Parathyroid adenoma (tissue), 2 donors: ENCODE results near the gene FBXL13.
"Not testable (repeated sequence)": the region's sequence is repeated elsewhere in the genome, so short reads cannot be mapped to it uniquely, and the experiment has no call there.

Experiments
- H2AFZ ChIP-seq: fragments of 300-600 bp; sonication (generic); one replicate; pipeline ENCODE4 v1.7.0; 2017; ENCODE audit warnings: antibody characterized with exemption, mild to moderate bottlenecking
- H3K27ac ChIP-seq: fragments of 300-600 bp; sonication (generic); one replicate; pipeline ENCODE4 v1.7.0; 2017
- H3K27me3 ChIP-seq: fragments of 300-600 bp; sonication (generic); one replicate; pipeline ENCODE4 v1.7.0; 2017; ENCODE audit warnings: low read length; ENCODE audit not compliant: control insufficient read depth, insufficient read depth
- H3K36me3 ChIP-seq: fragments of 300-600 bp; sonication (generic); one replicate; pipeline ENCODE4 v1.7.0; 2017; ENCODE audit warnings: low read length; ENCODE audit not compliant: control insufficient read depth, insufficient read depth
- H3K4me1 ChIP-seq: fragments of 300-600 bp; sonication (generic); one replicate; pipeline ENCODE4 v1.7.0; 2017; ENCODE audit warnings: control low read depth
- H3K4me2 ChIP-seq: fragments of 300-600 bp; sonication (generic); one replicate; pipeline ENCODE4 v1.7.0; 2017; ENCODE audit warnings: low read length
- H3K4me3 ChIP-seq: fragments of 300-600 bp; sonication (generic); one replicate; pipeline ENCODE4 v1.7.0; 2017; ENCODE audit warnings: low read depth, low read length
- H3K79me2 ChIP-seq: fragments of 300-600 bp; sonication (generic); one replicate; pipeline ENCODE4 v1.7.0; 2017; ENCODE audit warnings: control low read depth
- H3K9ac ChIP-seq: fragments of 300-600 bp; sonication (generic); one replicate; pipeline ENCODE4 v1.7.0; 2017; ENCODE audit warnings: mild to moderate bottlenecking
- H3K9me3 ChIP-seq: fragments of 300-600 bp; sonication (generic); one replicate; pipeline ENCODE4 v1.7.0; 2017; ENCODE audit warnings: low read length; ENCODE audit not compliant: control insufficient read depth
- CTCF ChIP-seq: fragments of 300-600 bp; sonication (generic); IDR thresholded peaks from one replicate; pipeline ENCODE4 v1.7.0; 2017; ENCODE audit warnings: antibody characterized with exemption, mild to moderate bottlenecking
- donor health status: primary hyperparathyroidism.

Gene FBXL13

GRCh38 chr7:103001210-103001609, 73.4 kb downstream of the FBXL13 start:
- Histone ChIP-seq H3K36me3 (no peaks in the 10 kb centered on the region), H3K9ac (no peak overlapping the region), H3K4me2 (no peak overlapping the region), H3K27ac (no peak overlapping the region), H3K79me2 (no peaks in the 10 kb centered on the region), H3K4me1 (no peaks in the 10 kb centered on the region), H3K9me3 (no peaks in the 10 kb centered on the region), H3K27me3 (no peaks in the 10 kb centered on the region), H3K4me3 (no peak overlapping the region), H2AFZ (no peak overlapping the region)
- no peak for TF ChIP-seq CTCF

DNA sequence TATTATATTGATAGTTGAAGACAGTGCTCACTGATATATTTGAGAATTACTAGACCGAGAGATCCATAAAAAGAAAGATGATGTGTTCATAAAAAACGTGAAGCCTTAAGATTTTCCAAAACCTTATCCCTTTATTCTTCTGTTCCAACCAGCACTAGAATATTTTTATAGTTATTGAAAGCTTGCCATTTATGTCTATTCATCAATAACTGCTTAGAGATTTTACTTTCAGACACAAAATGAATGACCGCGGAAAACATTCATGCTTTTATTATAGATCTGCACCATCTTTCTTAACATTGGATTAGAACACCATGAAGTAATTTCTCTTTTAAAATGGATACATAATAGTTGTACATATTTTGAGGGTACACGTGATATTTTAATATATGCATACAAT, 77.6 kb downstream of the FBXL13 start:
- no peak overlapping the region for H3K4me2 ChIP-seq
- no peak for TF ChIP-seq CTCF
- H3K36me3 ChIP-seq = no peaks in the 10 kb centered on the region
- H3K9me3 ChIP-seq = no peaks in the 10 kb centered on the region
- no peaks in the 10 kb centered on the region for H3K27me3 ChIP-seq
- no peak overlapping the region for H3K27ac ChIP-seq
- no peak overlapping the region for H3K9ac ChIP-seq
- no peak overlapping the region for H2AFZ ChIP-seq
- H3K79me2 ChIP-seq = no peaks in the 10 kb centered on the region
- peaks cover 4% of the 10 kb centered on the region for H3K4me1 ChIP-seq
- no peak overlapping the region for H3K4me3 ChIP-seq

DNA sequence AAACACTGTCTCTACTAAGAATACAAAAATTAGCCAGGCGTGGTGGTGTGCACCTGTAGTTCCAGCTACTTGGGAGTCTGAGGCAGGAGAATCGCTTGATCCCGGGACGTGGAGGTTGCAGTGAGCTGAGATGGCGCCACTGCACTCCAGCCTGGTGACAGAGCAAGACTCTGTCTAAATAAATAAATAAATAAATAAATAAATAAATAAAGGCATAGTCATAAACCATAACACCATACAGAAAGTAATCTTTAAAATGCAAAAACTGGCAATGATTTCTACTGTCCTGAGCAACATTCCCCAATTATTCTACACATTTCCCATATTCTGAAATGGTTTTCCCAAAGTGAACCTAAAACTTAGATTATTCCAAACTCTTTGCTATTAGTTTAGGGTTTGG, 79.0 kb downstream of the FBXL13 start:
- not testable (repeated sequence) for H3K27me3 ChIP-seq, H3K4me3 ChIP-seq, H3K36me3 ChIP-seq, H3K27ac ChIP-seq, H3K79me2 ChIP-seq, H2AFZ ChIP-seq, H3K9me3 ChIP-seq, H3K9ac ChIP-seq, H3K4me2 ChIP-seq, H3K4me1 ChIP-seq

DNA sequence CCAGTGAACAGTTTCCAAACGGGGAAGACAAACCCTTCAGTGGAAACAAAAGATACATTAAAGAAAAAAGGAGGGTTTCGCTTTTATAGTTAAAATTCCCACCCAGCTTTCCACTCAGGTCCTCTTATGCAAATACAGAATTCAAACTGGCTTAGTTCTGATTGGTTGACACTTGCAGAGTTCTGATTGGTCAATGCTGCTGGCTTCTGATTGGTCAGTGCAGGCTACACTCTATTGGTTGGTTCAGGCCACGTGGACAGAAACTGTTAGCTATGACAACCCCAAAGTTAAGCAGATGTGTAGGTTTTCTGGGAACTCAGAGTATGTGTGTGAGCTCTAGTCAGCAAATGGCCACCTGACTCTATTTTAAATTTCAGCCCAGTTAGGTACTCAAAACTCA, 80.0 kb downstream of the FBXL13 start:
- no peaks in the 10 kb centered on the region for H3K36me3 ChIP-seq
- TF ChIP-seq CTCF = no peak
- H3K4me1 ChIP-seq = peaks cover 4% of the 10 kb centered on the region
- H3K27me3 ChIP-seq = no peaks in the 10 kb centered on the region
- no peak overlapping the region for H3K4me3 ChIP-seq
- H3K27ac ChIP-seq = no peak overlapping the region
- H3K79me2 ChIP-seq = no peaks in the 10 kb centered on the region
- no peak overlapping the region for H3K9ac ChIP-seq
- H3K9me3 ChIP-seq = no peaks in the 10 kb centered on the region
- no peak overlapping the region for H3K4me2 ChIP-seq
- H2AFZ ChIP-seq = no peak overlapping the region

DNA sequence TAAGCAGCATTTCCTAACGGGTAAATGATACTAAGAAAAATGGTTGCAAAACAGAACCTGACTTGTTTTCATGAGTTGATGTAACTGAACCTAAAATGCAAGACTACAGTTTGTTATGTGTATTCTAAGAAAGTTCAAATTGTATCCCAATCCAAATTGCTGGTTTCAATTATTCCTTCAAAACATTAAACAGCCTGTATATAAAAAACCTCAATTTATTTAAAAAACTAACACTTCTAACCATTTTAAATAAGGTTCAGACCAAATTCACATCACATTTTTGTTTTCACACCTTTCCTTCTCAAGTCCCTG, 80.9 kb downstream of the FBXL13 start:
- no peak for TF ChIP-seq CTCF
- Histone ChIP-seq H3K27ac (no peak overlapping the region), H3K27me3 (no peaks in the 10 kb centered on the region), H3K79me2 (no peaks in the 10 kb centered on the region), H3K36me3 (no peaks in the 10 kb centered on the region), H3K4me3 (no peak overlapping the region), H3K4me2 (no peak overlapping the region), H3K4me1 (peaks cover 4% of the 10 kb centered on the region), H2AFZ (no peak overlapping the region), H3K9me3 (no peaks in the 10 kb centered on the region), H3K9ac (no peak overlapping the region)
